HEK293 (cell line): ENCODE results near the gene SKAP1.

ENCODE experiments used
- CTCF ChIA-PET: fragments of 350-600 bp; formaldehyde crosslinking; extraction: SDS; loops from one replicate; lab custom pipeline; 2021; ENCODE audit warnings: antibody characterized with exemption; lab: Yijun Ruan, JAX
- POLR2A ChIA-PET: fragments of 300-600 bp; formaldehyde crosslinking; extraction: SDS; loops from one replicate; lab custom pipeline; 2020; ENCODE audit warnings: antibody characterized with exemption, inconsistent platforms; lab: Yijun Ruan, JAX
- H3K27ac ChIP-seq: fragments of 200-500 bp; sonication (Bioruptor generic); 2 replicates; pipeline ENCODE4 v1.5.1; 2014; ENCODE audit warnings: low read depth, low read length, control low read depth, inconsistent platforms; ENCODE audit errors: extremely low read depth
- H3K36me3 ChIP-seq, 2 experiments: fragments of 200-500 bp in 1 of 2; sonication (Bioruptor generic) in 1 of 2; 1 replicate in 1 of 2; 2 replicates in 1 of 2; pipeline ENCODE4 v1.5.1; 2014 to 2017; ENCODE audit warnings: inconsistent platforms in 2 of 2, low read length in 2 of 2; ENCODE audit not compliant: control insufficient read depth in 2 of 2, insufficient read depth in 1 of 2
- H3K4me1 ChIP-seq: fragments of 200-500 bp; sonication (Bioruptor generic); 2 replicates; pipeline ENCODE4 v1.5.1; 2014; ENCODE audit warnings: mild to moderate bottlenecking, low read length, inconsistent platforms; ENCODE audit not compliant: control insufficient read depth, insufficient read depth
- H3K4me3 ChIP-seq: 2 replicates; pipeline ENCODE4 v1.5.1; 2011; ENCODE audit warnings: low read depth, mild to moderate bottlenecking, control low read depth, low read length, moderate library complexity
- H3K9me3 ChIP-seq: fragments of 200-500 bp; sonication (Bioruptor generic); 2 replicates; pipeline ENCODE4 v1.5.1; 2014; ENCODE audit warnings: low read depth, low read length, inconsistent platforms; ENCODE audit not compliant: control insufficient read depth, insufficient read depth
- BCL11A ChIP-seq: fragments of 450-650 bp; formaldehyde crosslinking; IDR thresholded peaks from 2 replicates; pipeline ENCODE4 v1.5.1; 2016; ENCODE audit warnings: low read depth, missing biosample characterization, missing genetic modification characterization
- GFI1B ChIP-seq: fragments of 450-650 bp; formaldehyde crosslinking; IDR thresholded peaks from 2 replicates; pipeline ENCODE4 v1.5.1; 2016; ENCODE audit warnings: missing biosample characterization, missing genetic modification characterization
- GLIS1 ChIP-seq: fragments of 450-650 bp; formaldehyde crosslinking; IDR thresholded peaks from 2 replicates; pipeline ENCODE4 v1.5.1; 2016; ENCODE audit warnings: missing biosample characterization, missing genetic modification characterization
- KLF17 ChIP-seq: fragments of 450-650 bp; formaldehyde crosslinking; IDR thresholded peaks from 2 replicates; pipeline ENCODE4 v1.5.1; 2016; ENCODE audit warnings: missing biosample characterization, missing genetic modification characterization
- KLF7 ChIP-seq: fragments of 450-650 bp; formaldehyde crosslinking; IDR thresholded peaks from 2 replicates; pipeline ENCODE4 v1.5.1; 2016; ENCODE audit warnings: missing biosample characterization, missing genetic modification characterization, borderline replicate concordance
- PRDM4 ChIP-seq: fragments of 450-650 bp; formaldehyde crosslinking; IDR thresholded peaks from 2 replicates; pipeline ENCODE4 v1.5.1; 2017; ENCODE audit warnings: missing biosample characterization, missing genetic modification characterization
- SCRT1 ChIP-seq: fragments of 450-650 bp; formaldehyde crosslinking; IDR thresholded peaks from 2 replicates; pipeline ENCODE4 v1.5.1; 2016; ENCODE audit warnings: missing biosample characterization, missing genetic modification characterization, borderline replicate concordance
- SP2 ChIP-seq: fragments of 450-650 bp; formaldehyde crosslinking; IDR thresholded peaks from 2 replicates; pipeline ENCODE4 v1.5.1; 2016; ENCODE audit warnings: missing biosample characterization, missing genetic modification characterization
- SP7 ChIP-seq: fragments of 450-650 bp; formaldehyde crosslinking; IDR thresholded peaks from 2 replicates; pipeline ENCODE4 v1.5.1; 2016; ENCODE audit warnings: missing biosample characterization, missing genetic modification characterization
- ZBTB21 ChIP-seq: fragments of 450-650 bp; formaldehyde crosslinking; IDR thresholded peaks from 2 replicates; pipeline ENCODE4 v1.5.1; 2017; ENCODE audit warnings: missing biosample characterization, missing genetic modification characterization
- ZBTB49 ChIP-seq: fragments of 450-650 bp; formaldehyde crosslinking; IDR thresholded peaks from 2 replicates; pipeline ENCODE4 v1.5.1; 2016; ENCODE audit warnings: missing biosample characterization, missing genetic modification characterization, low read depth
- ZBTB7A ChIP-seq: fragments of 450-650 bp; formaldehyde crosslinking; IDR thresholded peaks from 2 replicates; pipeline ENCODE4 v1.5.1; 2016; ENCODE audit warnings: low read depth, missing biosample characterization, missing genetic modification characterization
- ZEB2 ChIP-seq: fragments of 450-650 bp; formaldehyde crosslinking; IDR thresholded peaks from 2 replicates; pipeline ENCODE4 v1.5.1; 2016; ENCODE audit warnings: missing biosample characterization, missing genetic modification characterization
- ZNF140 ChIP-seq: fragments of 450-650 bp; formaldehyde crosslinking; IDR thresholded peaks from 2 replicates; pipeline ENCODE4 v1.5.1; 2016; ENCODE audit warnings: missing biosample characterization, missing genetic modification characterization
- ZNF18 ChIP-seq: fragments of 450-650 bp; formaldehyde crosslinking; IDR thresholded peaks from 2 replicates; pipeline ENCODE4 v1.5.1; 2016; ENCODE audit warnings: missing biosample characterization, missing genetic modification characterization
- ZNF223 ChIP-seq: fragments of 450-650 bp; formaldehyde crosslinking; IDR thresholded peaks from 2 replicates; pipeline ENCODE4 v1.5.1; 2016; ENCODE audit warnings: missing biosample characterization, missing genetic modification characterization
- ZNF366 ChIP-seq: fragments of 450-650 bp; formaldehyde crosslinking; conservative IDR thresholded peaks from 2 replicates; pipeline ENCODE4 v1.5.1; 2016; ENCODE audit warnings: missing biosample characterization, missing genetic modification characterization
- ZNF398 ChIP-seq: fragments of 450-650 bp; formaldehyde crosslinking; IDR thresholded peaks from 2 replicates; pipeline ENCODE4 v1.5.1; 2017; ENCODE audit warnings: missing biosample characterization, missing genetic modification characterization
- ZNF433 ChIP-seq: fragments of 450-650 bp; formaldehyde crosslinking; IDR thresholded peaks from 2 replicates; pipeline ENCODE4 v1.5.1; 2016; ENCODE audit warnings: missing biosample characterization, missing genetic modification characterization, low read depth
- ZNF621 ChIP-seq: fragments of 450-650 bp; formaldehyde crosslinking; IDR thresholded peaks from 2 replicates; pipeline ENCODE4 v1.5.1; 2017; ENCODE audit warnings: missing biosample characterization, missing genetic modification characterization
- ZNF639 ChIP-seq: fragments of 450-650 bp; formaldehyde crosslinking; IDR thresholded peaks from 2 replicates; pipeline ENCODE4 v1.5.1; 2016; ENCODE audit warnings: missing biosample characterization, missing genetic modification characterization
- ZNF658 ChIP-seq: fragments of 450-650 bp; formaldehyde crosslinking; IDR thresholded peaks from 2 replicates; pipeline ENCODE4; 2016; ENCODE audit warnings: missing biosample characterization, missing genetic modification characterization
- ZNF660 ChIP-seq: fragments of 450-650 bp; IDR thresholded peaks from 2 replicates; pipeline ENCODE4 v1.5.1; 2018; ENCODE audit warnings: missing biosample characterization, mild to moderate bottlenecking, missing genetic modification characterization
- ZNF664 ChIP-seq: fragments of 450-650 bp; formaldehyde crosslinking; IDR thresholded peaks from 2 replicates; pipeline ENCODE4 v1.5.1; 2016; ENCODE audit warnings: missing biosample characterization, missing genetic modification characterization
- ZNF776 ChIP-seq: fragments of 450-650 bp; formaldehyde crosslinking; IDR thresholded peaks from 2 replicates; pipeline ENCODE4 v1.5.0; 2017; ENCODE audit warnings: missing biosample characterization, missing genetic modification characterization, borderline replicate concordance

The SKAP1 gene

GRCh38 chr17:48283411-48283810 lies 146.6 kb downstream of the SKAP1 start:
- H3K27ac ChIP-seq: no peak overlapping the region
- H3K9me3 ChIP-seq: no peaks in the 10 kb centered on the region
- H3K4me3 ChIP-seq: no peak overlapping the region
- CTCF ChIA-PET: interaction anchor here (0.7 to 17.0 kb wide), 5 partner anchors 10 to 57 kb away, joined by 3 to 207 read pairs (median 12); no protein-coding TSS in a partner anchor
- no peaks in the 10 kb centered on the region for H3K36me3 ChIP-seq
- POLR2A ChIA-PET: interaction anchor here (0.6 kb wide), 1 partner anchor 176 kb away, joined by 3 read pairs; the partner anchor contains the start of gene SNX11
- H3K4me1 ChIP-seq: peaks cover 13% of the 10 kb centered on the region
- TF ChIP-seq GLIS1 (tag by site-specific recombination): peak; percentile 42; the same call in 1 of the 2 replicates
- TF ChIP-seq ZNF621 (tag by site-specific recombination): no peak
- no peak for TF ChIP-seq GFI1B (tag by site-specific recombination)

GRCh38 chr17:48282303-48282702 lies 147.7 kb downstream of the SKAP1 start:
- no peaks in the 10 kb centered on the region for H3K36me3 ChIP-seq
- no peaks in the 10 kb centered on the region for H3K9me3 ChIP-seq
- no peak overlapping the region for H3K4me3 ChIP-seq
- peaks cover 13% of the 10 kb centered on the region for H3K4me1 ChIP-seq
- CTCF ChIA-PET: interaction anchor here (2.3 to 17.0 kb wide), 4 partner anchors 11 to 26 kb away, joined by 12 to 207 read pairs (median 14); no protein-coding TSS in a partner anchor
- no peak overlapping the region for H3K27ac ChIP-seq
- POLR2A ChIA-PET: no interaction called here
- TF ChIP-seq ZNF366: no peak
- peak; percentile 80 for TF ChIP-seq GFI1B (tag by site-specific recombination)
- TF ChIP-seq KLF7 (tag by site-specific recombination): no peak
- TF ChIP-seq ZEB2: no peak
- 0 out of 2 replicates have a peak, but pooled peaks have one; percentile 13 for TF ChIP-seq ZNF639 (tag by site-specific recombination)
- no peak for TF ChIP-seq SP2 (tag by site-specific recombination)
- TF ChIP-seq ZNF433 (tag by site-specific recombination): no peak
- TF ChIP-seq SCRT1 (tag by site-specific recombination): no peak
- TF ChIP-seq ZNF776: no peak
- no peak for TF ChIP-seq ZNF18 (tag by site-specific recombination)
- TF ChIP-seq BCL11A (tag by site-specific recombination): no peak
- TF ChIP-seq ZNF398 (tag by site-specific recombination): no peak
- TF ChIP-seq ZNF660 (tag by site-specific recombination): no peak
- no peak for TF ChIP-seq KLF17 (tag by site-specific recombination)
- TF ChIP-seq ZBTB21 (tag by site-specific recombination): no peak
- TF ChIP-seq ZBTB7A (tag by site-specific recombination): no peak
- TF ChIP-seq ZNF140 (tag by site-specific recombination): no peak
- TF ChIP-seq ZBTB49: no peak
- TF ChIP-seq PRDM4 (tag by site-specific recombination): peak; percentile 67
- 0 out of 2 replicates have a peak, but pooled peaks have one; percentile 18 for TF ChIP-seq SP7
- TF ChIP-seq ZNF658 (tag by site-specific recombination): no peak
- TF ChIP-seq ZNF664 (tag by site-specific recombination): no peak
- no peak for TF ChIP-seq ZNF223
